Activated naive CD4-positive, alpha-beta T cell (primary cell): ENCODE measurements around the gene KRT79.

Experiments used
- DNase-seq, 4 experiments: peaks; one replicate each; lab custom pipeline; 2025; lab: John Stamatoyannopoulos, UW

Gene KRT79

GRCh38 chr12:52791271-52792184 is 42.6 kb downstream of the KRT79 start:
- DNase-seq = no peak

DNA sequence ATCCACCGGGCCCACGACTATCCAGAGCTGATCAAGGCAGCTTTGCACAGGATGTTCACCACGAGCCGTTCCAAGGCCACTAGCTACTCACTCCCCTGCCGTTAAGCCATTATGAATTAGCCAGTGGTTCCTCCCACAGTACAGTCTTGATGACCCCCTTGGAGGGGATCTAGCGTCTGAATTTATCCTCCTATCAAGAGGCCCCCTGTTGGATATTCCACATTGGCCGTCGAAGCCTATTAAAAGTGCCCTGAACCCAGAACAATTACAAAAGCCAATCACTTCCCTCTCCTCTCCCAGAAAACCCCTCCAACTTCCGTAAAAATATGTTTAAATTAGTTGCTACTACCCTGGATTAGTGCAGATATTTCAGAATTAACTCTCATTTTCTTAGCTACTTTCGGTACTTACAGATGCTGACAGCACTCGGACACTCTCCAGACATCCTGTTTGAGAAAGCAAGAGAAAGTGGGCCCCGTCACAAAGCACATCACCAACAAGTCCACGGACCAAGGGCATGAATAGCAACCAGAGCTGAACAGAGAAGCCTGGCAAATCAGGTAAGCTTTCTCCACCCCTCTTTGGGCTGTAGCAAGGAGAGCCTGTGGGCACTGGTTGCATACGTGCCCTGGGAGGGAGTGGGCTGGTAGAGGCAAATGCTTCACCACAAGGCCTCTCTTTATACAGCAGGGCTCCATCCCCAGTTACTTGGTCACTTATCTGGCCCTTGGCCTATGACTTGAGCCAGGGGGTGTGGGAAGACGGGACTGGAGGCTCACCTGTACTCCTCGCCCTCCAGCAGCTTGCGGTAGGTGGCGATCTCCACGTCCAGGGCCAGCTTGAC is 43.5 kb downstream of the KRT79 start:
- DNase-seq = no peak

- DNase-seq = no peak
Measured at GRCh38 chr12:52789637-52790426, 44.3 kb downstream of the KRT79 start.

DNA sequence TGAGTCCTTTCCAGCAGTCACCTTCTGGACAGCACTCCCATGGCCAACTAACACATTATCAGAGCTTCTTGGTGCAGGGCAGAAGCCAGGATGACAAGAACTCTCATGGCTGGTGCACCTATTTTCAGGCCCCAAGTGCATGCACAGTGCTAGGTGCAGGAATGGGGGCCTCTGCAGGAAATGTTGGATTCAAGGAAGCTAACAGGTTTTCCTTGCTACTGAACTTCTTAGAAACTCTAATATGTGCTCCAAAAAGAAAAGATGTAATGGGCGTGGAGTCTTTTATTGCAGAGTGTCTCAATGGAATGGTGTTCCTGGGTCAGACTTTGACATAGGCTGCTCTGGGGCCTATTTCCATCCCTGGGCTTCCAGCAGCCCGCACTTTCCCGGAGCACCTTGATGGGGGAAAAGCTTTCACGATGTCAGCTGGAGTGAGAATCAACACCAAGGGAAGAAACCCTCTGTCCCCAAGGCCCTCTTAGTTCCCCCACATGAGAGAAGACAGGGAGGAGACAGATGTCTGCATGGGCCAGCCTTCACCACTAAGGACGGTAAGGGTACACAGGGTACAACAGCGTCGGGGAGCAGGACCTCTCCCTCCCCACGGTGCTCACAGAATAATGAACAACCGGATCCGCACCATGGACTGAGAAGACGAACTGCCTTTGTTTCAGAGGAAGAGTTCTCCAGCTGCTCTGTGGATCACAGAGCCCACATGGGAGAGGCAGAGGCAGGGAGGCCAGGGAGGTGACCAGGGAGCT is 45.1 kb downstream of the KRT79 start:
- no peak for DNase-seq

GRCh38 chr12:52788192-52788875 is 45.8 kb downstream of the KRT79 start:
- no peak for DNase-seq

GRCh38 chr12:52787324-52788191 is 46.6 kb downstream of the KRT79 start:
- no peak for DNase-seq

DNA sequence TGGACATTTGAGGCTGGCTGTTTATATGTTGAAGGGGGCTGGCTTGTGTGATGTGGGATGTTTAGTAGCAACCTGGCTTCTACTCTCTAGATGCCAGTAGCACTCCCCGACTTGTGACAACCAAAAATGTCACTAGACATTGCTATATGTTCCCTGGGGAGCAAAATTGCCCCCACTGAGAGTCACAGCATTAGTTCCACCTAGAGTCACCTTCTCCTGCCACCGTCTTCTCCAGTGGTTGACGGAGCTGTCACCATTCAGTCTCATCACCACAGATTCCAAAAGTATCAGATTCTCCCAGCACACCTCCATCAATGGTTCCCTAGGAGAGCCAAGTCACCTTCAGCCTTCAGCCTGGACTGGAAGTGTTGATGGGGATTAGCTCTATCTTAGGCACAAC is 49.2 kb downstream of the KRT79 start:
- no peak for DNase-seq

- DNase-seq = no peak
Measured at GRCh38 chr12:52783563-52784316, 50.4 kb downstream of the KRT79 start.

DNA sequence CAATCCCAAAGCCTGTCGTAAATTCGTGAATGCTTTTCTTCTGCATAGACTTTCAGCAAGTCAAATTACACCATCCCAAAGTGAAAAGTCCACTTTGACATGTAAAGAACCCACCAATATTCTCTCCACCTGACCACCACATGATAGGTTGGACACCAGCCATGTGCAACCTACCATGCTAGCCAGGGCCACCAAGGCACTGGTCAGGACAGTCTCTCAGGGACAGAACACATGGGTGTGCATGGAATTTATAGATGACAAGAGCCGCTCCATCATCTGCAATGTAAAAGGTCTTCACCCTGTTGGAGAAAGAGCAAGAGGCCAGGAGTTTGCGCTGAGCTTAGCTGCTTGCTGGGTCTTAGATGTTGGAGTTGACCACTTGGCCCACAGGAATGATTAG is 51.6 kb downstream of the KRT79 start:
- no peak for DNase-seq

- DNase-seq = no peak
Measured at GRCh38 chr12:52781399-52782082, 52.6 kb downstream of the KRT79 start.

- no peak for DNase-seq
Measured at GRCh38 chr12:52779914-52780313, 54.2 kb downstream of the KRT79 start.

GRCh38 chr12:52778833-52779232 is 55.3 kb downstream of the KRT79 start:
- no peak for DNase-seq

DNA sequence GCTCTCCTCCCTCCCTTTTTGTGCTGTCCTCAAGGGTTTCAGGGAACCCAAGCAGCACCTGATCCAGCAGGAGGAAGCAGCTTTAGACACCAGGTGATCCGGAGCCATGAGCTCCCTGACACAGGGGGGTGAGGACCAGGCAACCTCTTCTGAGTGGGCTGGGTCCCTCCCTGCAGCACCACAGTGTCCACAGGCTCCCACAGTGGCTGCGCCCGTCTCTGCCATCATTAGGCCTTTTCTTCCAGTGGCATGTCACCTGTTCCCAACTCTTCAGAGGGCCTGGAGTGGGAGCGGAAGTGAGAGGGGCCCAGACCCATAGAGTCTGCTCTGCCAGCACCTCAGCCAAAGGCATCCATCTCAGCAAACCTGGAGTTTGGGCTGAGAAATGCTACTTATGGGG is 56.5 kb downstream of the KRT79 start:
- no peak for DNase-seq

- no peak for DNase-seq
Measured at GRCh38 chr12:52776913-52777395, 57.2 kb downstream of the KRT79 start, which contains the start of gene KRT76. KRT76 (minus strand) TSS chr12:52777345; CDS start chr12:52777291, 54 bp downstream.

DNA sequence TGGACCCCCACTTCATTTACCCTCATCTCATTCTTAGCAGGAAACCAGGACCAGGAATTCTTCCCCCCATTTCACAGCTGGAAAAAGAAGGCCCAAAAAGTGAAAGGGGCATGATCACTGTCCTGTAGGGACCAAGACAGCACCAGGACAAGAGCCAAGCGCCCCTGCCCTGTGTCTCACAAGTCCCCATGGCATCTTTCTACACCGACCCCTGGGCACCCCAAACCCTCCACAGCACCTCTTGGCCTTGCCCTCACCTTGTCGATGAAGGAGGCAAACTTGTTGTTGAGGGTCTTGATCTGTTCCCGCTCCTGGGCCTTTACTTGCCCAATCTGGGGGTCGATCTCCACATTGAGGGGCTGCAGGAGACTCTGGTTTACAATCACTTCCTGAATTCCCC is 57.7 kb downstream of the KRT79 start:
- no peak for DNase-seq

DNA sequence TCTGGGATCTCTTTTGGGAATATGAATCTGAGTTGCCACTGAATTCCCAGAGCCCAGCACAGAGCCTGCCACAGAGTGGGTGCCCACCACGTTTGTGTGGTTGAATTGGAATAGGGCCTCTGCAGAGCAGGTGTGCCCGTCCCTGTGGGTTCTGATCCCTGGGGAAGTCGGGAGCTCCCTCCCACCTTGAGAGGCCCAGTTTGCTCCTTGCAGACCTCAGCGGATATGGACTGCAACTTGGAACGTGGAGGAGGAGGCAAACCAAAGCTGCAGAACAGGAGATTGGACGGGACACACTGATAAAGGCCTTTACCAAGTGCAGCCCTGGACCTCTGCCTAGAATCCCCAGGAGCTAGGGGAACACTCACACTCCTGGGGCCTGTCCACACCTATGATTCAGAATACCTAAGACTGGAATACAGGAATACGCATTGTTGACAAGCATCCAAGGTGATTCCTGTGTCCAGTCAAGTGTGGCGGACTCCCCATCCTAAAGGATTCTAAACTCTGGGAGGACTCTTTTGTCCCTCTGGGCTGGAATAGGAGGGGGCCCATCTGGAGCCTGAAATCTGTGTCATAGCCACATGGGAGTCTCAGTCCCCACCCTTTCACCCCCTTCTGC is 59.4 kb downstream of the KRT79 start:
- DNase-seq = no peak

DNA sequence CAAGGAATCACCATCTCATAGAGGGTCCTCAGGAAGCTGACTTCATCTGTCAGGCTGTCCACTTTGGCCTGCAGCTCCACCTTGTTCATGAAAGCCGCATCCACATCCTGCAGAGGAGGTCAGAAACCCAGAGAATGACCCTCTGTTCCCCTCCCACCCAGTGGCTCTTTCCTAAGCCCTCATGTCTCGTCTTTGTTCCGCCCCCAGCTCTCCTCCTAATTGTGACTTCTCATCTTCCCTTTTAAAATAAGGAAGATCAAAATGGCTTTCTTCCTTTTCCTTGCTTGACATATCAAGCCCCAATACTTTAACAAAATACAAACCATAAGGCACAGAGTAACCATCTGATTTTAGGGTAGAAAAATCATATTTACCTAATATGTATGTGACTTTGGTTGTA is 61.3 kb downstream of the KRT79 start:
- no peak for DNase-seq

DNA sequence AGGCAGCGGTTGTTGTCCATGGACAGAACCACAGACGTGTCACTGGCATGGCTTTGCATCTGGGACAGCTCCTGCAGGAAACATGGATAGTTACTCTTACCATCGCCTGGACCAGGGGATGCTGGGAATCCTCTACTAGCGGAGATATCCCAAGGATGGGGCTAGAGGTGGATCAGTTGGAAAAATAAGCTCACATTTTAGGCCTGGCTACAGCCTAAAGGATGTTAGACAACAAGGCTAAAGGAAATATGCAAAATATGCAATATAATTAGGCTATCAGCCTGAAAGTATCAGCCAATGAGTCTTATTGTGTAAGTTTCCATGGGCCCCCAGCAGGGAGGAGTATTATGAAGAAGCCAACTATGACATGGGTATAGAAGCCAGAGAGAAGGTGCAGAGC is 61.9 kb downstream of the KRT79 start:
- no peak for DNase-seq
